GM23248 (cell line): ENCODE results near the gene GDF11.

Experiments used
- EZH2 ChIP-seq: fragments of 200-600 bp; sonication (generic); IDR thresholded peaks from 2 replicates; pipeline ENCODE4 v1.6.1; 2018; ENCODE audit warnings: antibody characterized with exemption, mild to moderate bottlenecking; ENCODE audit not compliant: insufficient read depth, poor library complexity, severe bottlenecking
- EZH2phosphoT487 ChIP-seq: fragments of 200-600 bp; sonication (generic); IDR thresholded peaks from 2 replicates; pipeline ENCODE4 v1.6.1; 2018; ENCODE audit warnings: antibody characterized with exemption, moderate library complexity, mild to moderate bottlenecking, low read depth; ENCODE audit not compliant: insufficient read depth

DNA sequence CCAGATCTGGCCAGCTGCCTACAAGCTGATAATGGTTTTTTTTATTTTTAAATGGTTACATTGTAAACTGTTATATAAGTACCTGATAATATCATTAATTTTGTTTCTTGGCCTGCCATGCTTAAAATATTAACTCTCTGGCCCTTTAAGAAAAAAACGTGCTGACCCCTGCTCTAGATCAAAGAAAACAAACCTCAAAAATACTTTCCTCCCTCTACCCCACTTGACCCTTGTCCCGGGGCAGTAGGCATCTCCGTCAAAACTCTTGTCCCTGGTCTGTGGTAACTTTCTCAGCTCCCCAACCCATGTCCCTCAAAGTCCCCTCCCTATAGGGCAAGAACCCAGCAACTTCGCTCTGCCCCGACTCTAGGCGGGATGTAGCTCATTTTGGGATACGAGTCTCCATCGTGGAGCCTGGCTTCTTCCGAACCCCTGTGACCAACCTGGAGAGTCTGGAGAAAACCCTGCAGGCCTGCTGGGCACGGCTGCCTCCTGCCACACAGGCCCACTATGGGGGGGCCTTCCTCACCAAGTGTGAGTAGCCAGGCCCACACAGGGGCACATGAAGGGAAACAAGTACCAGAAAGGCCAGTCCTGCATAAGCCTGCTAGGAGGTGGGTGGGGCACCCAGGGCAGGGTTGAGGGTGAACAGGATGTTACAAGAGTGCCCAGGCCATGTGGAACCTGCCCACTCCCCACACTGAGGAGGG lies 19.3 kb upstream of the GDF11 start:
- TF ChIP-seq EZH2 (no peak), EZH2phosphoT487 (no peak)
